ENCODE data around the gene FBXO22. TPM values are rescaled to one million over a fixed set of nuclear protein-coding genes. Genes with fewer than 3 reads are reported as not detected.

The FBXO22 gene
- total RNA-seq, 2 experiments from 2014 or later: 23.5 to 33.6 TPM

DNA sequence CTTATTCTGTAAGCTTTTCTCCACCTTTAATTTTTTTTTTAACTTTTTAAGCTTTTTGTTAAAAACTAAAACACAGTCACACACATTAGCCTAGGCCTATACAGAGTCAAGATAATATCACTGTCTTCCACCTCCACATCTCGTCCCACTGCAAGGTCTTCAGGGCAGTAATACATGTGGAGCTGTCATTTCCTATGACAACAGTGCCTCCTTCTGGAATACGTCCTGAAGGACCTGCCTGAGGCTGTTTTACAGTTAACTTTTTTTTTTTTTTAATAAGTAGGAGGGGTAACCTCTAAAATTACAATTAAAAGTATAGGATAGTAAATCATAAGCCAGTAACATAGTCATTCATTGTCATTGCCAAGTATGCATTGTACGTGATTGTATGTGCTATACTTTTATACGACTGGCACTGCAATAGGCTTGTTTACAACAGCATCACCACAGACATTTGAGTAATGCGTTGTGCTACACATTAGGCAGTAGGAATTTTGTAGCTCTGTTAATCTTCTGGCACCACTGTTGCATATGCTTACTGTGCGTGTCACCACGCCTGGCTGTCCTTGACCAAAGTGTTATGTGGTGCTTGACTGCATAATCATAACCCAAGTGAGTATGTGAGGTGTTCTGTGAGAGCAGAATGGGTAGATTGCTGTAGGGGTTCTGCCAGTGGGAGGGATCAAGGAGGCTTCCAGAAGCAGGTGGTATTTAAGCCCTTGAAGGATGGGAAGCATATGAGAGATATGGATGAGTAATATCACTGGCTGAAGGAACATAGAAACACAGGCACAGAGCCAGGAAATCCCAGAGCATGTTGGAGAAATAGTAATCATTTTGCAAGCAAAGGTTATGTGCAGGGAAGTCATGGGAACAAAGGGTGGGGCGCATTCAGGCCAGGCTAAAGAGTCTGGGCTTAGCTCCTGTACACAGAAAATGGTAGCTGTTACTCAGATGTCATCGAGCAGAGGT lies 18.3 kb downstream of the FBXO22 start:
- no peaks in the 10 kb centered on the region for H4K20me1 ChIP-seq (ENCODE audit: insufficient read depth, low read length)
- intact Hi-C loops (cut with micrococcal nuclease; ENCODE audit: unreplicated experiment): loop anchor here (10.0 kb wide), 1 partner anchor 197 kb away; a partner anchor contains a TSS
- H2AFZ ChIP-seq (ENCODE audit: low read length): no peak overlapping the region
- H3K36me3 ChIP-seq (ENCODE audit: insufficient read depth, low read length): peaks cover 37% of the 10 kb centered on the region
- H3K4me2 ChIP-seq (ENCODE audit: low read length): no peak overlapping the region
- H3K9me2 ChIP-seq (ENCODE audit: insufficient read depth, low read length): no peaks in the 10 kb centered on the region
- CTCF ChIA-PET (ENCODE audit: unreplicated experiment): no interaction called here
- H3K9me3 ChIP-seq (ENCODE audit: low read length): no peaks in the 10 kb centered on the region
- POLR2A ChIA-PET: interaction anchor here (0.7 to 1.4 kb wide), 4 partner anchors 9 to 841 kb away, joined by 3 to 4 read pairs (median 3); no protein-coding TSS in a partner anchor
- no TSS peak for BruUV-seq (replicated peaks)
- H3K4me3 ChIP-seq (ENCODE audit: low read depth, low read length, poor library complexity, severe bottlenecking): no peak overlapping the region
- no peaks in the 10 kb centered on the region for H3K4me1 ChIP-seq (ENCODE audit: insufficient read depth, low read length, poor library complexity, severe bottlenecking)
- no peak overlapping the region for H3K27ac ChIP-seq (ENCODE audit: low read depth, low read length, poor library complexity, severe bottlenecking)
- no peaks in the 10 kb centered on the region for H3K79me2 ChIP-seq (ENCODE audit: insufficient read depth, low read depth, low read length)
- TF ChIP-seq, protein P1, sequence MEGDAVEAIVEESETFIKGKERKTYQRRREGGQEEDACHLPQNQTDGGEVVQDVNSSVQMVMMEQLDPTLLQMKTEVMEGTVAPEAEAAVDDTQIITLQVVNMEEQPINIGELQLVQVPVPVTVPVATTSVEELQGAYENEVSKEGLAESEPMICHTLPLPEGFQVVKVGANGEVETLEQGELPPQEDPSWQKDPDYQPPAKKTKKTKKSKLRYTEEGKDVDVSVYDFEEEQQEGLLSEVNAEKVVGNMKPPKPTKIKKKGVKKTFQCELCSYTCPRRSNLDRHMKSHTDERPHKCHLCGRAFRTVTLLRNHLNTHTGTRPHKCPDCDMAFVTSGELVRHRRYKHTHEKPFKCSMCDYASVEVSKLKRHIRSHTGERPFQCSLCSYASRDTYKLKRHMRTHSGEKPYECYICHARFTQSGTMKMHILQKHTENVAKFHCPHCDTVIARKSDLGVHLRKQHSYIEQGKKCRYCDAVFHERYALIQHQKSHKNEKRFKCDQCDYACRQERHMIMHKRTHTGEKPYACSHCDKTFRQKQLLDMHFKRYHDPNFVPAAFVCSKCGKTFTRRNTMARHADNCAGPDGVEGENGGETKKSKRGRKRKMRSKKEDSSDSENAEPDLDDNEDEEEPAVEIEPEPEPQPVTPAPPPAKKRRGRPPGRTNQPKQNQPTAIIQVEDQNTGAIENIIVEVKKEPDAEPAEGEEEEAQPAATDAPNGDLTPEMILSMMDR (conservative IDR thresholded peaks at IDR 0.05; ENCODE audit: low read length): peak; percentile 77
- TF ChIP-seq EZH2phosphoT487 (IDR thresholded peaks at IDR 0.05; ENCODE audit: borderline replicate concordance, low read depth, low read length): no peak
- peak; percentile 52 for DNase-seq (ENCODE audit: low spot score)

DNA sequence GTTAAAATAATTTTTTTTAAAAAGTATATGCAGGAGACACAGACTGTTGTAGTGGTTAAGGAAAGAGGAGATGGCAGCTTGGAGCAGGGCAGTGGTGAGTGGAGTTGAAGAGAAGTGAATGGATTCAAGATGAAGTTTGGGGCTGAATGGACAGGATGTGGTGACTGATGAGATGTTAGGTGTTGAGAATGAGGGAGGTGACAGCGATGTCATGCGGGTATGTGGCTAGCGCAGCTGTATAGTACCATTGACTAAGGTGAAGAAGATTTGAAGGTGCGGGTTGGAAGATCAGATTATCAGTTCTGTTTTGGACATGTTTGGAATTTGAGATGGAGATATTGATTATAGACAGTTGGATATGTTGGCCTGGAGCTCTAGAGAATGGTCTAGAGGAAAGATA lies 20.1 kb downstream of the FBXO22 start:
- H3K79me2 ChIP-seq (ENCODE audit: insufficient read depth, low read depth, low read length): no peaks in the 10 kb centered on the region

More for the DNA sequence above, 20.1 kb downstream of the FBXO22 start:
- ChIA-PET CTCF (ENCODE audit: unreplicated experiment) (no interaction called here), POLR2A (interaction anchor here (0.7 to 1.2 kb wide), 2 partner anchors 9 to 17 kb away, joined by 3 to 4 read pairs; no protein-coding TSS in a partner anchor)
- Histone ChIP-seq H3K4me2 (ENCODE audit: low read length) (no peak overlapping the region), H3K27ac (ENCODE audit: low read depth, low read length, poor library complexity, severe bottlenecking) (no peak overlapping the region), H3K4me3 (ENCODE audit: low read depth, low read length, poor library complexity, severe bottlenecking) (no peak overlapping the region), H3K9me3 (ENCODE audit: low read length) (no peaks in the 10 kb centered on the region), H3K36me3 (ENCODE audit: insufficient read depth, low read length) (peaks cover 20% of the 10 kb centered on the region; the same call in 1 of the 2 replicates), H3K9me2 (ENCODE audit: insufficient read depth, low read length) (no peaks in the 10 kb centered on the region), H3K4me1 (ENCODE audit: insufficient read depth, low read length, poor library complexity, severe bottlenecking) (peaks cover 6% of the 10 kb centered on the region), H2AFZ (ENCODE audit: low read length) (no peak overlapping the region), H4K20me1 (ENCODE audit: insufficient read depth, low read length) (no peaks in the 10 kb centered on the region)
- no peak for TF ChIP-seq EZH2phosphoT487 (IDR thresholded peaks at IDR 0.05; ENCODE audit: borderline replicate concordance, low read depth, low read length)
- TF ChIP-seq, protein P1 (conservative IDR thresholded peaks at IDR 0.05; ENCODE audit: low read length): no peak
- BruUV-seq (replicated peaks): no TSS peak
- no peak for DNase-seq (ENCODE audit: low spot score)
- intact Hi-C loops (cut with micrococcal nuclease; ENCODE audit: unreplicated experiment): loop anchor here (10.0 kb wide), 1 partner anchor 199 kb away; a partner anchor contains a TSS
